Upper lobe of right lung (tissue), 1 donor: ENCODE data around the gene KYAT1. TPM values are rescaled to one million over a fixed set of nuclear protein-coding genes. Genes with fewer than 3 reads are reported as not detected.

Experiments
- ATAC-seq: fragments of 200-7000 bp; cut with Tn5 transposase; one replicate; pipeline ENCODE4 v1.9.1; 2020; ENCODE audit warnings: mild to moderate bottlenecking, moderate library complexity
- DNase-seq: peaks from one replicate; pipeline ENCODE4 v3.0.0-alpha.2; 2020
- H3K27ac ChIP-seq: fragments of 200-600 bp; one replicate; pipeline ENCODE4 v1.8.0; 2022
- H3K27me3 ChIP-seq: fragments of 200-600 bp; one replicate; pipeline ENCODE4 v1.8.0; 2022; ENCODE audit warnings: mild to moderate bottlenecking
- H3K36me3 ChIP-seq: fragments of 200-600 bp; one replicate; pipeline ENCODE4 v1.8.0; 2022
- H3K4me1 ChIP-seq: fragments of 200-600 bp; one replicate; pipeline ENCODE4 v1.8.0; 2022
- H3K4me3 ChIP-seq: fragments of 200-600 bp; one replicate; pipeline ENCODE4 v1.8.0; 2022; ENCODE audit warnings: mild to moderate bottlenecking
- H3K9me3 ChIP-seq: fragments of 200-600 bp; one replicate; pipeline ENCODE4 v1.8.0; 2022
- CTCF ChIP-seq: fragments of 200-600 bp; IDR thresholded peaks from one replicate; pipeline ENCODE4 v1.8.0; 2022; ENCODE audit warnings: antibody characterized with exemption
- intact Hi-C: fragments of 100-400 bp; cut with DNase I; formaldehyde crosslinking; loops from one replicate; pipeline ENCODE4 v1.11.0; 2022
- total RNA-seq: library from RNA; stranded (reverse); fragmentation: NEBNext Ultra II Directional; extraction: Animal tissue kit (Norgen Biotek cat#: 25700); gene quantifications from one replicate; pipeline ENCODE4 v1.2.1, GENCODE V29; 2021
- donor health status: DM: no; HTN: yes; CAD: no; lungs with severe emphysema.

KYAT1 gene
- total RNA-seq, 1 donor from 2014 or later: 6.6 TPM

DNA sequence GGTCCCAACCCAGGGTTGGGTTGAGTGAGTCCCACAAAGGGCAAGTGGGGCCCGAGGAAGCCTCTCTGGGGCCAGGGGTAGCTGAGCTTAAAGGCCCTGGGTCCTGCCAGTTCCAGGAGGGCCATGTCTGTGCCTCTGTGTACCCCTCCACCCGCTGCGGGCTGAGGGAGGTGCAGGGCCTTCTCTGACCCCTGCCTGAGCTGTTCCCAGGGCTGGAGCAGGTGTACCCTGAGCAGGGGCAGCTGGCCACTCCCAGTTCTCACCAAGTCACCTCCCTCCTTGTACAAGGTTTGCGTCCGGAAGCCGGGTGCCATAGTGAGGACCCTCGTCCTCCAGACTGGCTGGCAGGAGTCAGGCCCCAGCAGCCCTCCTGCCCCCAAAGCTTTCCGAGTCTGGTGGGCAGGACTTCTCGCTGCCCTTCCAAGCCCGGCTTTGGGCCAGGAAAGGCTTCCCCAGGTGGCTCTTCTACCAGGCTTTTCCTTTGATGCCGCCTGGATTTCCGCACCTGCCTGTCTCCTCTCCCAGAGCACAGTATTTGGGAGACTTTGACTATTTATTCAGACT, 72.6 kb downstream of the KYAT1 start:
- Histone ChIP-seq H3K36me3 (peaks cover 48% of the 10 kb centered on the region), H3K9me3 (no peaks in the 10 kb centered on the region), H3K4me1 (no peaks in the 10 kb centered on the region), H3K27me3 (no peaks in the 10 kb centered on the region), H3K27ac (no peak overlapping the region), H3K4me3 (no peak overlapping the region)
- DNase-seq (no peak), ATAC-seq (no peak)
- TF ChIP-seq CTCF: no peak
- intact Hi-C loops: no loop called here

- DNase-seq: no peak
Measured at GRCh38 chr9:128808543-128808942, 73.2 kb downstream of the KYAT1 start.

GRCh38 chr9:128807827-128808226, 73.9 kb downstream of the KYAT1 start:
- TF ChIP-seq CTCF: no peak
- H3K4me1 ChIP-seq: no peaks in the 10 kb centered on the region
- H3K36me3 ChIP-seq: peaks cover 61% of the 10 kb centered on the region
- H3K27ac ChIP-seq: no peak overlapping the region
- intact Hi-C loops: no loop called here
- no peaks in the 10 kb centered on the region for H3K27me3 ChIP-seq
- H3K4me3 ChIP-seq: no peak overlapping the region
- DNase-seq (no peak), ATAC-seq (no peak)
- H3K9me3 ChIP-seq: no peaks in the 10 kb centered on the region

More at GRCh38 chr9:128808543-128808942, 73.2 kb downstream of the KYAT1 start:
- peaks cover 54% of the 10 kb centered on the region for H3K36me3 ChIP-seq
- intact Hi-C loops: no loop called here
- H3K4me1 ChIP-seq: no peaks in the 10 kb centered on the region
- no peak overlapping the region for H3K4me3 ChIP-seq
- H3K27ac ChIP-seq: no peak overlapping the region
- no peaks in the 10 kb centered on the region for H3K27me3 ChIP-seq
- no peak for ATAC-seq
- no peaks in the 10 kb centered on the region for H3K9me3 ChIP-seq
- no peak for TF ChIP-seq CTCF

GRCh38 chr9:128805661-128806060, 76.1 kb downstream of the KYAT1 start:
- Histone ChIP-seq H3K4me3 (no peak overlapping the region), H3K4me1 (no peaks in the 10 kb centered on the region), H3K9me3 (no peaks in the 10 kb centered on the region), H3K36me3 (peaks cover 75% of the 10 kb centered on the region), H3K27me3 (no peaks in the 10 kb centered on the region), H3K27ac (no peak overlapping the region)
- no peak for ATAC-seq
- TF ChIP-seq CTCF: no peak
- intact Hi-C loops: no loop called here
- no peak for DNase-seq

- intact Hi-C loops: no loop called here
- Histone ChIP-seq H3K27me3 (no peaks in the 10 kb centered on the region), H3K4me3 (no peak overlapping the region), H3K4me1 (no peaks in the 10 kb centered on the region), H3K27ac (no peak overlapping the region), H3K9me3 (no peaks in the 10 kb centered on the region), H3K36me3 (peaks cover 89% of the 10 kb centered on the region)
- DNase-seq: no peak
- ATAC-seq: no peak
- TF ChIP-seq CTCF: no peak
Measured at GRCh38 chr9:128802482-128802881, 79.3 kb downstream of the KYAT1 start.

DNA sequence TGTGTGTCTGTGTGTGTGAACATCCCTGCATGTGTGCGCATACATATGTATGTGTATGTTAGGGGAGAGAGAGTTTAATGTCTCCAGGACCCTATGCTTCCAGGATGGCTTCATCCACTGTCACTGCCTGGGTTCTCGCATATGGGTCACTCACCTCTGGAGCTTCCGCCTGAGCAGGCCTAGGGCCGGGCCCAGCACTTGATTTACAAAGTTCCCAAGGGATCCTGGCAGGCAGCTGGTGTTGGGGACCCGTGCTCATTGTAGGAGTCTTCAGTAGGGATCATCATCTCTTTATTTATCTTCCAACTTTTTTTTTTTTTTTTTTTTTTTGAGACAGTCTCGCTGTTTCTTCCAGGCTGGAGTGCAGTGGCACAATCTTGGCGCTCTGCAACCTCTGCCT, 81.7 kb downstream of the KYAT1 start:
- no peak for TF ChIP-seq CTCF

More for the DNA sequence above, 81.7 kb downstream of the KYAT1 start:
- Histone ChIP-seq H3K27ac (no peak overlapping the region), H3K27me3 (no peaks in the 10 kb centered on the region), H3K9me3 (no peaks in the 10 kb centered on the region), H3K4me1 (no peaks in the 10 kb centered on the region), H3K36me3 (peaks cover 84% of the 10 kb centered on the region), H3K4me3 (no peak overlapping the region)
- no peak for DNase-seq
- intact Hi-C loops: no loop called here
- ATAC-seq: no peak
